Ovary (tissue), 9 donors: Measurements from ENCODE around the gene SDCCAG8. TPM values are rescaled to one million over a fixed set of nuclear protein-coding genes. Genes with fewer than 3 reads are reported as not detected.

ENCODE experiments used
- DNase-seq, 5 donors: peaks; one replicate each; pipeline ENCODE4 v3.0.0-alpha.2; 2019 to 2020
- H3K27ac ChIP-seq, 2 donors: fragments of 200-600 bp; one replicate each; pipeline versions ENCODE4 v1.5.1 to v1.8.0; 2019 to 2022
- H3K27me3 ChIP-seq: fragments of 200-600 bp; one replicate; pipeline ENCODE4 v1.8.0; 2022
- H3K36me3 ChIP-seq: fragments of 200-600 bp; sonication (generic); one replicate; pipeline ENCODE4 v1.5.1; 2019
- H3K4me1 ChIP-seq: one replicate; pipeline ENCODE4 v1.8.1; 2013; ENCODE audit warnings: mild to moderate bottlenecking, moderate library complexity; ENCODE audit not compliant: insufficient read depth
- H3K4me3 ChIP-seq: fragments of 200-600 bp; sonication (generic); one replicate; pipeline ENCODE4 v1.5.1; 2017
- H3K9me3 ChIP-seq, 2 donors: fragments of 200-600 bp in 1 of 2; sonication (generic) in 1 of 2; one replicate each; pipeline versions ENCODE4 v1.5.1 to v1.8.1; 2013 to 2019; ENCODE audit warnings: mild to moderate bottlenecking in 1 of 2, moderate library complexity in 1 of 2
- EP300 ChIP-seq: sonication (generic); formaldehyde crosslinking; IDR thresholded peaks from one replicate; pipeline ENCODE4 v1.6.1; 2017; ENCODE audit warnings: antibody characterized with exemption
- POLR2A ChIP-seq: fragments of 450-650 bp; IDR thresholded peaks from one replicate; pipeline ENCODE4 v1.6.1; 2017; ENCODE audit warnings: antibody characterized with exemption, mild to moderate bottlenecking, moderate library complexity
- WGBS, 3 donors: extraction: QIAGEN DNeasy Blood & Tissue Kit in 1 of 3; methylation state at CpG; one replicate each; pipeline versions ENCODE4 v1.1.5 to v1.1.7; 2013 to 2017; 5-methylcytosine and 5-hydroxymethylcytosine counted together
- intact Hi-C, 4 donors: fragments of 100-400 bp; cut with DNase I; formaldehyde crosslinking; loops; one replicate each; pipeline versions ENCODE4 v1.11.0 to v1.15.1; 2022 to 2023
- polyA plus RNA-seq, 2 donors: library from polyadenylated mRNA; stranded (reverse); fragments of 200-250 nt in 1 of 2; fragments of 350-450 nt in 1 of 2; fragmentation: Illumina TruSeq in 1 of 2; extraction: RNeasy Lipid Tissue Mini Kit (QIAGEN cat#74804) in 1 of 2; gene quantifications; one replicate each; pipeline ENCODE4 v1.2.3, GENCODE V29; 2013 to 2014
- total RNA-seq, 7 donors: library from RNA; depleted of rRNA in 2 of 7; stranded (reverse); fragments of >200 nt in 2 of 7; fragmentation: NEBNext Ultra II Directional in 3 of 7; extraction: Animal tissue kit (Norgen Biotek cat#: 25700) in 3 of 7; gene quantifications; one replicate each; pipeline versions ENCODE4 v1.1.0 to v1.2.4, GENCODE V29; 2016 to 2023
- TF ChIP-seq, protein P1 (sequence below), 3 donors: fragments of 450-650 bp in 2 of 3; fragments of 200-600 bp in 1 of 3; IDR thresholded peaks; one replicate each; pipeline versions ENCODE4 v1.5.1 to v1.8.0; 2016 to 2022; ENCODE audit warnings: antibody characterized with exemption in 3 of 3, mild to moderate bottlenecking in 1 of 3
- donor health status: DM: no; HTN: no; CAD: no; lungs with moderate emphysema.
- donor health status: DM: no; HTN: no; CAD: no.
- donor health status: Bipolar disorder and iron deficiency.
- donor health status: DM: yes; HTN: yes; CAD: no.
- donor health status: DM: no; HTN: no; CAD: no.
- donor health status: DM: yes; HTN: yes; CAD: no.

The SDCCAG8 gene
- total and polyA plus RNA-seq, 9 donors, result 19.8 to 45.9 (median 30.6) TPM

GRCh38 chr1:243447347-243447746 lies 191.5 kb downstream of the SDCCAG8 start:
- intact Hi-C loops, result no loop called here
- Histone ChIP-seq H3K27ac (no peak overlapping the region), H3K36me3 (no peaks in the 10 kb centered on the region), H3K4me1 (peaks cover 4% of the 10 kb centered on the region), H3K4me3 (no peak overlapping the region), H3K9me3 (no peaks in the 10 kb centered on the region), H3K27me3 (no peaks in the 10 kb centered on the region)
- 33 to 55% (median 45%) methylated on average over 3 of the region's 3 CpGs for WGBS, 3 donors
- TF ChIP-seq, protein P1, sequence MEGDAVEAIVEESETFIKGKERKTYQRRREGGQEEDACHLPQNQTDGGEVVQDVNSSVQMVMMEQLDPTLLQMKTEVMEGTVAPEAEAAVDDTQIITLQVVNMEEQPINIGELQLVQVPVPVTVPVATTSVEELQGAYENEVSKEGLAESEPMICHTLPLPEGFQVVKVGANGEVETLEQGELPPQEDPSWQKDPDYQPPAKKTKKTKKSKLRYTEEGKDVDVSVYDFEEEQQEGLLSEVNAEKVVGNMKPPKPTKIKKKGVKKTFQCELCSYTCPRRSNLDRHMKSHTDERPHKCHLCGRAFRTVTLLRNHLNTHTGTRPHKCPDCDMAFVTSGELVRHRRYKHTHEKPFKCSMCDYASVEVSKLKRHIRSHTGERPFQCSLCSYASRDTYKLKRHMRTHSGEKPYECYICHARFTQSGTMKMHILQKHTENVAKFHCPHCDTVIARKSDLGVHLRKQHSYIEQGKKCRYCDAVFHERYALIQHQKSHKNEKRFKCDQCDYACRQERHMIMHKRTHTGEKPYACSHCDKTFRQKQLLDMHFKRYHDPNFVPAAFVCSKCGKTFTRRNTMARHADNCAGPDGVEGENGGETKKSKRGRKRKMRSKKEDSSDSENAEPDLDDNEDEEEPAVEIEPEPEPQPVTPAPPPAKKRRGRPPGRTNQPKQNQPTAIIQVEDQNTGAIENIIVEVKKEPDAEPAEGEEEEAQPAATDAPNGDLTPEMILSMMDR (IDR thresholded peaks at IDR 0.05), result no peak
- no peak for TF ChIP-seq EP300
- peak in 4 of 5 donors; percentile 36 to 62 (median 44) for DNase-seq

- TF ChIP-seq EP300, result no peak
- TF ChIP-seq POLR2A, result no peak
- TF ChIP-seq, protein P1 (IDR thresholded peaks at IDR 0.05), result no peak
Observed at GRCh38 chr1:243447844-243448243, 192.0 kb downstream of the SDCCAG8 start.

GRCh38 chr1:243449373-243449772 lies 193.5 kb downstream of the SDCCAG8 start:
- intact Hi-C loops, result no loop called here
- Histone ChIP-seq H3K9me3 (no peaks in the 10 kb centered on the region), H3K27ac (no peak overlapping the region), H3K27me3 (no peaks in the 10 kb centered on the region), H3K36me3 (no peaks in the 10 kb centered on the region), H3K4me1 (no peaks in the 10 kb centered on the region), H3K4me3 (no peak overlapping the region)
- 91 to 94% (median 91%) methylated on average over 6 of the region's 6 CpGs for WGBS, 3 donors
- TF ChIP-seq POLR2A, result no peak
- TF ChIP-seq, protein P1 (IDR thresholded peaks at IDR 0.05), result no peak
- TF ChIP-seq EP300, result no peak
- no peak for DNase-seq

More at GRCh38 chr1:243447844-243448243, 192.0 kb downstream of the SDCCAG8 start:
- Histone ChIP-seq H3K4me3 (no peak overlapping the region), H3K27ac (no peak overlapping the region), H3K4me1 (peaks cover 4% of the 10 kb centered on the region), H3K27me3 (no peaks in the 10 kb centered on the region), H3K9me3 (no peaks in the 10 kb centered on the region), H3K36me3 (no peaks in the 10 kb centered on the region)
- DNase-seq, result no peak
- 70 to 71% (median 71%) methylated on average over 4 of the region's 4 CpGs for WGBS, 3 donors
- intact Hi-C loops, result no loop called here

- 90 to 98% (median 95%) methylated on average over 2 of the region's 2 CpGs for WGBS, 3 donors
- no peaks in the 10 kb centered on the region for H3K9me3 ChIP-seq
- H3K4me3 ChIP-seq, result no peak overlapping the region
- intact Hi-C loops, result no loop called here
- no peaks in the 10 kb centered on the region for H3K4me1 ChIP-seq
- no peak for DNase-seq
- no peak overlapping the region for H3K27ac ChIP-seq
- TF ChIP-seq POLR2A (no peak), EP300 (no peak)
- TF ChIP-seq, protein P1 (IDR thresholded peaks at IDR 0.05), result no peak
- H3K36me3 ChIP-seq, result no peaks in the 10 kb centered on the region
- H3K27me3 ChIP-seq, result no peaks in the 10 kb centered on the region
Observed at GRCh38 chr1:243452092-243452491, 196.3 kb downstream of the SDCCAG8 start.
